Measurements from ENCODE around the gene APP.

- TF ChIP-seq SUZ12 (IDR thresholded peaks at IDR 0.05; ENCODE audit: low read depth, low read length) (no peak), SETDB1 (CRISPR knock-in tag; IDR thresholded peaks at IDR 0.05; ENCODE audit: borderline replicate concordance) (no peak), EZH2 (conservative IDR thresholded peaks at IDR 0.05; ENCODE audit: low read depth, low read length) (no peak), SRSF9 (IDR thresholded peaks at IDR 0.05; ENCODE audit: borderline replicate concordance, insufficient read depth, low read depth, low read length, poor library complexity, severe bottlenecking) (no peak), FOXO1 (CRISPR knock-in tag; IDR thresholded peaks at IDR 0.05) (no peak), PHF20 (CRISPR knock-in tag; IDR thresholded peaks at IDR 0.05) (no peak), RARA (CRISPR knock-in tag; IDR thresholded peaks at IDR 0.05) (no peak), CTCF (CRISPR knock-in tag; IDR thresholded peaks at IDR 0.05) (no peak), MEIS2 (CRISPR knock-in tag; IDR thresholded peaks at IDR 0.05) (no peak), HNF4A (CRISPR knock-in tag; IDR thresholded peaks at IDR 0.05) (no peak), SMAD1 (CRISPR knock-in tag; IDR thresholded peaks at IDR 0.05; ENCODE audit: borderline replicate concordance, low read depth) (no peak)
These were observed 73.1 kb downstream of the APP start for GRCh38 chr21:26097475-26097874.

Measured in HepG2 (cell line).